CD4-positive, alpha-beta T cell treated with Interleukin-17A for 1 hour (primary cell): ENCODE measurements around the gene OR8B12.

Experiments used
- DNase-seq: peaks from one replicate; pipeline ENCODE4 v3.0.0-alpha.2; 2020

Gene OR8B12

DNA sequence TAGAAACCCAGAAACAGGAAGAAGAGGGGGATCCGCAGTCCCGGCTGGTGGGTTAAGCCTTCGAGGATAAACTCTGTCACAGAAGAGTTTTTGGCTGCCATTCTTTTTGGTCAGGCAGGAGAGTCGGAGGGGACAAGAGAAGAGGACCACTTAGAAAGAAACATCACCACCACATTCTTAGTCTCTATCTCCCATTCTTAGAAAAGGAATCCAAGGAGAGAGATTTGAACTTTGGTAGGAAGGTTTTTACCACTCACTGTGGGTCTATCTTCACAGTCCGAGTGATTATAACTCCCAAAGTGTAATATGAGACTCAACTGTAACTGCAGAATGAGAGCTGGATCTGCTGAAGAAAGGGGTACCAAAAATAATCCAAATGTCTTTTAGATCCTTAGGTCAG, at the start of gene OR8B12:
Gene OR8B12 (minus strand): TSS at position 101 of the 400 bp plus-strand sequence. CDS start 0 bp downstream, at position 101.
- DNase-seq, result no peak

- no peak for DNase-seq
These were observed 49.2 kb upstream of the OR8B12 start for GRCh38 chr11:124592627-124593026.

- no peak for DNase-seq
These were observed 48.0 kb upstream of the OR8B12 start for GRCh38 chr11:124591430-124591829.

- DNase-seq, result peak; percentile 21
These were observed 42.9 kb upstream of the OR8B12 start for GRCh38 chr11:124586238-124586860.

- no peak for DNase-seq
These were observed 41.4 kb upstream of the OR8B12 start for GRCh38 chr11:124584681-124585372.

GRCh38 chr11:124583781-124584180, 40.3 kb upstream of the OR8B12 start:
- no peak for DNase-seq

DNA sequence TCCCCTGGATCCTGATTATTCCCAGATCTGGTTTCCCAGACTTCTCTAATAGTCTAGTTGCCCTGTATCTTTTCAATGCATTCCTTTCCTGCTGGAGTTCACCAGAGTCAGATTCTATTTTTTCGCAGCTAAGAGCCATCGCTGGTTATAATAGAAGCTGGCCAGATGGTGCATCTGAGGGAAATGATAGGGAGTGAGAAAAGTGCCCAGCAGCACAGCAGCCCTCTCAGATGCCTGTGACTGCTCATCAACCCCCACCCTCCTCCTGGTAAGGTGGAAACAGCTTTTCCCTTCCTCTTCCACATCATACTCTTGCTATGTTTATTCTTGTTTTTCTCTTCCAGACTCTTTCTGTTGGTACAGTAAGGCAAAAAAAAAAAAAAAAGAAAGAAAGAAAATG, 39.1 kb upstream of the OR8B12 start:
- DNase-seq, result no peak

GRCh38 chr11:124581817-124582216, 38.4 kb upstream of the OR8B12 start:
- no peak for DNase-seq

DNA sequence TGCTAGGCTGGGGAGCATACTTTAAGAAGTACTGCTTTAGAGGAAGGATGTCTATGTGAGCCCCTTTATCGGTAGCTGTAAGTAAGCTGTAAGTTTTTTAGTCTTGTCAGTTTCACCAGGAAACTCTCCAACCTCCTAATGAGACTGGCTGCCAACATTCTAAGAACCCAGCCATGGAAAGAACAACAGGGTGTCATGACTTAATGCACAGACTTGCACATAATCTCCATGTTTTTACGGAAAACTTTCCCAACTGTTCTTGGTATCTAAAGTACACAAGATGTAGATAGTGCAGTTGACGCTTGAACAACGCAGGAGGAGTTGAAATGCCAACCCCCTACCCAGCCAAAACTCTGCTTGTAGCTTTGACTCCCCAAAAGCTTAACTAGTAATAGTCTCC, 35.3 kb upstream of the OR8B12 start:
- no peak for DNase-seq

GRCh38 chr11:124577716-124578427, 34.4 kb upstream of the OR8B12 start:
- no peak for DNase-seq

DNA sequence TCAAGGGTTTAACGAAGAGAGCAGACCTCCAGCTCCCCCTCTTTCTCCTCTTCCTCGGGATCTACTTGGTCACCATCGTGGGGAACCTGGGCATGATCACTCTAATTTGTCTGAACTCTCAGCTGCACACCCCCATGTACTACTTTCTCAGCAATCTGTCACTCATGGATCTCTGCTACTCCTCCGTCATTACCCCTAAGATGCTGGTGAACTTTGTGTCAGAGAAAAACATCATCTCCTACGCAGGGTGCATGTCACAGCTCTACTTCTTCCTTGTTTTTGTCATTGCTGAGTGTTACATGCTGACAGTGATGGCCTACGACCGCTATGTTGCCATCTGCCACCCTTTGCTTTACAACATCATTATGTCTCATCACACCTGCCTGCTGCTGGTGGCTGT, 26.7 kb upstream of the OR8B12 start:
- no peak for DNase-seq

DNA sequence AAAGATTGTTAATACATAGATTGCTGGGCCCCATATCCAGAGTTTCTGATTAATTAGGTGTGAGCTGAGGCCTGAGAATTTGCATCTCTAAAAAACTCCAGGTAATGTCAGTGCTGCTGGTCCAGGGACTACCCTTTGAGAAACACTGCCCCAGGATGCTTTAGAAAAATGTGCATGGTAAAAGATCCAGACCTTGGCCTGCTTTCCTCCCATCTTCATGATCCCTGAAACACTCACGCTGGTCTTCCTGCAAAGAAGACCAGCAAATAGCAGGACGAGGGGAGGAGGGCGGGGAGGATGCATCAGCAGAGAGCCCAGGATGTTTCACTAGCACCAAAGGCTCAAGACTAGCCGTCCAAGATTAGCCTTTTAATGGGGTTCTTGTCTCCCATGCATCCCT, 26.2 kb upstream of the OR8B12 start, which contains the start of gene OR8A1:
Gene OR8A1 (plus strand): TSS at position 301 of the 400 bp plus-strand sequence. CDS start 123 bp downstream, outside the sequence.
- DNase-seq, result no peak

DNA sequence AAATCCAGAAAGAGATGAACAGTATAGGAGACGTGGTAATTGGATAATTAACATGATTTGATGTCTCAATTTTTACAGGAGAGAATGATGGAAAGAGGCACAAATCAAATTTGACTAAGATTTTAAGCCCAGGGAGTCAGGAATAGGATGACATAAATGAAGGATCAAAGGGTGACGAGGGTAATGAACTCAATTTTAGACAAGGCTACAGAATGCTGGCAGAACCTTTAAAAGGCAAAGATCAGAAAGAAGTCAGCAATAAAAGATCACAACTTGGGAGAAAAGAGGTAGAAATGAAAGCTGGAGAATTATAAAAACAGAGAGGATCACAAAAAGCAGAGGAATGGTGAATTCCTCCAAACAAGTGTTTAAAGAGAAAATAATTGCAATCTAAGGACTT, 13.4 kb upstream of the OR8B12 start:
- DNase-seq, result no peak

GRCh38 chr11:124551987-124552386, 8.5 kb upstream of the OR8B12 start:
- no peak for DNase-seq

DNA sequence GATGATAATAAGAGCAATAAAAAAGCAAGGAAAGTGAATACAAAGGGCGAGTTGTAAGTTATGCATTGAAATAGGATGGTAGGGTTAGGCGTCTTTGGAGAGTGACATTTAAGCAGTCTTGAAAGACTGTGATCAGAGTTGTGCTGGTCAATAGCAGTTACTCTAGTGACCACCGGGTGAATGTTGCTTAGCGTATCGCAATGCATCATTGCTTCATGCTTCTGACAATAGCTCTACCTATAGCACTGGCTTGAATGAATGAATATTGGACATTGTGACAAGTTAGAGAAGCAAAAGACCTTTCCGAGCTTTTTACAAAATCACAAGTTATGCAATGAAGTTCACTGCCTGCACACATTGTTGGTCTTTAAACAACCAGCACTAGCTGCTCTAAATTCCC, 7.7 kb upstream of the OR8B12 start:
- no peak for DNase-seq

GRCh38 chr11:124543145-124543544, 309 bp downstream of the OR8B12 start:
- DNase-seq, result no peak

- no peak for DNase-seq
These were observed 2.2 kb downstream of the OR8B12 start for GRCh38 chr11:124541204-124541603.

GRCh38 chr11:124538019-124538418, 5.4 kb downstream of the OR8B12 start:
- DNase-seq, result no peak

- DNase-seq, result no peak
These were observed 6.9 kb downstream of the OR8B12 start for GRCh38 chr11:124536520-124536919.

DNA sequence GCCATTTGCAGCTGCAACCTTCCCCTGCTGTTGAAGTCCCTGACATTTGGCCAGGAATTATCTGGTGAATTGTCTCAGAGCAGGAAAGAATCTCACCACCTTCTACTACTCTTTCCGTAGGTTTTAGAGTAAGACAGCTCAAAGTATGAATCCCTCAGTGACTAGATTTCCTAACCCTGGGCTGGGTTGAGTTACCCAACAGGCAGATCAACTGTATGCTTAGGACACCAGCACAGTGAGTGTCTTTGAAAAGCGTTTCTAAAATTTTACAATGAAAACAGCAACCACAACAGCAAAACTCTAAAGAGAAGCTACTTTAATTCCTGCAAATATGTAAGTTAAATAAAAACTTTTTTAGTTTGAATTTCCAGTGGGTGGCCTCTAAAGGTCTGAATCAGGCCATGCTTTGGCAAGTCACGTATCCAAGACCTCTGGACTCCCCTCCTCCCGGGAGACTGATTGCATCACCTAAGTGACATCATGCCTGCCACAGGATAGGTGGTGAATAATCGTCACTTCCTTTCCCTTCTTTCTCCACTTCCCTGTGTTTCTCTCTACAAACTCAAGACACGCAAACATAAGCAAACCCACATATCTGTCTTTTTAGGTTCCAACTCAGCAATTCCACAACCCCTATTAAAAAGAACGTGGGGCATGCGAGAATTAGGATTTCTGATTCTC, 7.8 kb downstream of the OR8B12 start:
- DNase-seq, result no peak

- no peak for DNase-seq
These were observed 9.4 kb downstream of the OR8B12 start for GRCh38 chr11:124534051-124534450.

DNA sequence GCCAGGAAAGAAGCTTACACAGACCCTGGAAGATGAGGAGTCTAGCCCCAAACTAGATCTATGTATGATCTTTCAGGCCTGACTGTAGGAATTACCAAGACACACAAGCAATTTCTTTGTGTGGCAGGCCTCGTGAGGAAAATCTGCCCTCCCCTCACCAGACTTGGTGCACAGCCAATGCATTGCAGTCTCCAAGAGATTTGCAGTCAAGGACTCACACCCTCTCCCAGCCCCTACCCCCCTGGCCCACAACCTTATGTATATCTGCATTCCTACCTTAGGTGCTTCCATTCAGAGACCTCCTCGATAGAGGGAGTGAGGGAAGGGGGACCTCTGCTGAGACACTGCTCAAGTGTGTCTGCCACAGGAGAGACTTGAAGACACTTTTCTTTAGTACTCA, 9.8 kb downstream of the OR8B12 start:
- DNase-seq, result no peak

DNA sequence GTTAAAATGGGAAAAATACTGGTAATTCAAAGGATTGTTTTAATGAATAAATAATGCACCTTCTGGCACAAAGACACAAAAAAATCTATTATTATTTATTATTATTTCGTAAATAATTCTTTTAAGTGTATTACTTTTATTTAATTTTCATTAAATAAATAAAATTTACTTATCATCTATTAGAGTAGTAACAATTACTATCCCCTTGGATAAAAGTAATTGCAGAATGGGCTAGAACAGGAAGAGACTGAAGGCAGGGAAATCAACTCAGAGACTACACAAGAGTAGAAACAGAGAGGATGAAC, 23.0 kb downstream of the OR8B12 start:
- no peak for DNase-seq
